AML-193 (cell line): ENCODE results near the gene ACTN2.

Experiments
- DNase-seq, 2 experiments: peaks; one replicate each; lab custom pipeline; 2025; lab: John Stamatoyannopoulos, UW

Gene ACTN2

DNA sequence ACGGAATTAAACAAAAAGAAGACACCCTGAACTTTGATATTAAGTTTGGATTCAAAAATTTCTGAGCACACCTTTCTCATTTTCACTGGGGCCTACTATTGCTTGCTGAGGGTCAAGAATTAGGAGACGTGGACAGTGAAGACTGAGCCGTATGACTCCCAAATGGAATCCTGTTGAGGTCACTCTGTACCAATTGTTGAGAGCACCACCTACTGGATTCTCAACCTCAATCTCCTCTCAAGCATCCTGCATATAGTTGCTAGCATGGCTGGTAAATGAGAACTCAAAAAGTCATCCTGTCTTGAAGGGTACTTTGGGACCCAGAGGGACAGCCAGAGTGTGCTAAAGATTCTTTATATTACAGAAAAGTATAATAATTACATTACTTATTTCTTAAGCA, 88.6 kb downstream of the ACTN2 start:
- no peak for DNase-seq

DNA sequence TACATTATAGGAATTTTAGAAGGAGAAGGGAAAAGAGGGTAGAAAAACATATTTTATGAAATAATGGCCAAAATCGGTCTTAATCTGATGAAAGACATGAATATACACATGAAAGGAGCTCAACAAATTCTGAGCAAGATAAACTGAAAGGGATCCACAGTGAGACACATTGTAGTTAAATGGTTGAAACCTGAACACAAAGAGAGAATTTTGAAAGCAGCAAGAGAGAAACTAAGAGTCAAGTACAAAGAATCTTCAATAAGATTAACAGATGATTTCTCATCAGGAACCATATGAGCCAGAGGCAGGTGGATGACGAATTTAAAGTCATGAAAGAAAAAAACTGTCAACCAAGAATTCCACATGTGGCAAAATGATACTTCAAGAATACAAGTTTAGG, 93.0 kb downstream of the ACTN2 start:
- DNase-seq, result no peak

DNA sequence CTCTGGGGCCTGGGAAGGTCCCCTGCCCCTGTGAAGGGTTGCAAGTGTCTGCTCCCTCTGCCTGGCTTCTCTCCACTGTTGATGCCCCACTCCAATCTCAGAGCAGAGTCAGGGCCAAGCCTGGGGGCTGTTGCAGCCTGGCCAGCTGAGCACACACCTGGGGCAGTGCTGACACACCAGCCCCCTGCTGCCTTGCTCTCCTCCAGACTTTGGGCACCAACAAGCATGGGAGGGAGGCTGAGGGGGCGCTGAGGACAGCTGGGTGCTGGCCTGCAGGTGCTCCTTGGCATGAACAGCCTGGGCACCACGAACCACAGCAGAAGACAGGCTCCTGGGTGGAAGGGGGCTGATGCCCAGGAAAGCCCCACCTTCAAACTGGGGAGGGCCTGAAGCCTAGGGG, 99.2 kb downstream of the ACTN2 start:
- no peak for DNase-seq

DNA sequence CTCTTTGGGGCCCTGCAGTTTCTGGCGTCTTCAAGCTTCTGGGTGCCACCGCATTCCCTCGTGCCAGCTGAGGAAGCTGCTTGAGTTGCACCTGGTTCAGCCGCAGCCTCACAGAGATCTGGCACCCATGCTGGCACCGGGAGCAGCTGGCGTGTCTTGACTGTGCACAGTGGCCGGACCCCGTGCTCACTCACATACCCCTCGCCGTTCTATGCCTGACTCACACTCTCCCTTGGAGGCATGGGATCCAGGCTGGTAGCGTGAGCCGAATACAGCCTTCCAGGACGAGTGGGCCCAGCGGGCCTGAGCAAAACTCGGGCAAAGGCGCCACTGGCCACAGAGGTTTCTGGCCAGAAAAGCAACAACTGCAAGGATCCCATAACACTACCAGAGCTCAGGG, 100.2 kb downstream of the ACTN2 start:
- no peak for DNase-seq

DNA sequence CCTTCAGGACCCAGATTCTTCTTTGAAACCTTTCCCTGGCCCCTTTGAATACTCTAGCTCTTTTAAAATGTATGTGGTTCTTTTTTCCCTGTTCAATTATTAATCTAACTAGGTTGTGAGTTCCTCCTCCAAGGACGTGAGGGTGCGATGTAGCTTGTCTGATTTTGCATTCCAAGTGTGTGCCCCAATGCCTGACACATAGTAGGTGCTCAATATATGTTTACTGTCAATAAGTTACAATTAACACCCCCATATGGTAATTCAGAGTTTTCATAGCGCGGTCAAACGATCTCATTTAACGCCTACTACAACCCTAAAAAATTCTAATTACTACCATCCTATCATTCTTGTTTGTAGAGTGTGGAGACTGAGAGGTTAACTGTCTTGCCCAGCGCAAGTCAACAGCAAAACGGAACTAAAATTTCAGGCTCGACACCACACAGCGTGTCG, 108.3 kb downstream of the ACTN2 start:
- no peak for DNase-seq

DNA sequence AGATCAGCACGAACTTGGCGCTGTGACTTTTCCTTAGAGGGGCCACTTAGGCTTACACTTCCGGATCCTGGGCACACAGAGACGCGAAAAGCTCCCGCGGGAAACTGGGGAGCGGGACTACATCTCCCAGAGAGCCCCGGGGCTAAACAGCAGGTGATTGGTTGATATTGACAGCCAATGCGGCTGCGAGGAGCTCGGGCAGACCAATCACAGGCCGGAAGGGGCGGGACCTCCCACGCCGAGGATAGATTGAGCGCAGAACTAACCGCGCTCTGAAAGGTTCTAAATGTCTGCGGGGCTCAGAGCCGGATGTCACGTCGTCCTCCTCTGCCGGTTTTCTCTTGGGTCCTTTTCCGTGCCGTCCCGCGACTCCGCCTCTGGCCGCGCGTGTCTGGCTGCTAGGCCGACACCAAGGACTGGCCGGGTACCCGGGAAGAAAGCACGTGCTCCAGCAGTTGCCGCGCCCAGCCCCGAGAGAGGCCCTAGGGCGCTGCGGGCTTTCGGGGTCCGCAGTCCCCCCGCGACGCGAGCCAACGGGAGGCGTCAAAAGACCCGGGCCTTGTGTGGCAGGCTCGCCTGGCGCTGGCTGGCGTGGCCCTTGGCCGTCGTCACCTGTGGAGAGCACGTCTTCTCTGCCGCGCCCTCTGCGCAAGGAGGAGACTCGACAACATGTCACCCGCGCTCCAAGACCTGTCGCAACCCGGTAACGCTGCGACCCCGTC, 108.9 kb downstream of the ACTN2 start, which contains the start of gene MTR:
Gene MTR, plus strand, starts transcription at position 258 of the 722 bp plus-strand sequence. Its CDS starts 412 bp downstream, at position 670.
- DNase-seq, result peak; percentile 95 to 97

DNA sequence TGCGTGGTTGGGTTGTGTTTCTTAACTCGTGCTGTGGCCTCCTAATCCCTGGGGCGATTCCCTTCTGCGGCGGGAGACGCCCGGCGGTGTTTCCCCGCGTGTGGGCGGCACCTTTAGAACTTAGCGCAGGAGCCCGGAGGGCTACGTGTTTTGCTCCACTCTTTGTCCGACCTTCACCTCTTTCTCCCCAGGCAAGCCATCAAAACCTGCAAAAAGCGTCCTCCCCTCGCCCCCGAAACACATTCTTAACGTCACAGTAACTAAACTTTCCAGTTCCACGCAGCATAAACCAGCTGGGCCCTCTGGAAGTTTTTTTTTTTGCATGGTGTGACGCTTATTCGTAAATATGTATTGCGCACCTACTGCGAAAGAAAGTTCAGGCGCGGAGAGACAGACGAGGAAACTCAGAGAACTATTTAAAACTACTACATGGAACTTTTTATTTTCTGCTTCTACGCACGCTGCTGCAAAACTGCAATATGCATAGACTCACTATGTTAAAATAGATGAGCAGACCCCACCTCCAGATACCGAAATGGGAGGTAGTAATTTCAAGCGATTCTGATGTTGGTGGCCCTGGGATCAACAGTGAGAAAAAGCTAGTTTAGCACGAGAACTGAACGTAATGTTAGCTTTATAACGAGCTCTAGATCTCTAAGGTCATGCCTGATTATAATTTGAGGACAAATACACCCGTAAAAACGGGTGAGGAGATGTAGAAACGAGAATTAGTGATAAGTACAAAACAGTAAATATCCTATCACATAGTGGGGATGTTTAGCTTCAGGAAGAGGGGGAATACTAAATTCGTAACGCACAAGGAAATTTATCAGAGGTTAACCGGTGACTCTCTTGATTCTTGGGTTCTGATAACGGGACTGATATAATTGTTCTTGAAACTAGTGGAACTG, 109.7 kb downstream of the ACTN2 start:
- DNase-seq, result peak in 1 of 2 experiments; percentile 42

DNA sequence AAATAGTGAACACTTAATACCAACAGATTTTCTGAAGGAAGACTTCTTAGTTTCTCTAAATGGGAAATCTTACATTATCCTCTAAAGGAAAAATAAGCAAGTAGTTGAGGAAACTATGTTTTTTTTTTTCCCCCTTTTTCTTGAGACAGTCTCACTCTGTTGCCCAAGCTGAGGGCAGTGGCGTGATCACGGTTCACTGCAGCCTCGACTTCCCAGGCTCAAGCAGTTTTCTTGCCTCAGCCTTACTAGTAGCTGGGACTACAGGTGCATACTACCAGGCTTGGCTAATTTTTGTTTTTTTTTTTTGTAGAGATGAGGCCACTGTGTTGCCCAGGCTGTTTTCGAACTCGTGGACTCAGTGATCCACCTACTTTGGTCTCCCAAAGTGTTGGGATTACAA, 112.7 kb downstream of the ACTN2 start:
- no peak for DNase-seq

DNA sequence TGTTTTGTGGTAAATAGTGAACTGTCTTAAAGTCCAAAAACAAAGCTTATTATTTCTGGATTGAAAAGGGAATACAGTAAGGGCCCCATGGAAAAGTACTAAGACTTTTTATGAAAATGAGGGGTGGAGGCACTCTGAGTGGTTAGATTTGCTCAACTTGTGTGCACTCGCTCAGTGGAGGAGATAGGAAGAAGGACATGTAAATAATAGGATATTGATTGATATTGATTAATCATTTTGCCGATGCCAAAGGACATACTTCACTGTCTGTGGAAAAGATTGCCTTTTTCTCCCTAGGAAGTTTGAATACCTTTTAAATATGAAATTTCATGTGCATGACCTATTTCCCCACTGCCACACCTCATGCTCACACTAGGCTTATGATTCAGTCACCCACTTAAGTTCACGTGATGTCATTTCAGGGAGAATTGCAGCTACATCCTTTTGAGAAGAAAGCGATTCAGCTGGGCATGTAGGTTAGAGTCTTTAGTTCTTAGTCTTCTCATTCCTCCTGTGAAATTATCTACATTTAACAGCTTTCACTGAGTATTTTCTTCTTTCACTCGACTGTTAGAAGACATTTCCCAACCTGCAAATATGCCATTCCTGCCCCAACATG, 113.8 kb downstream of the ACTN2 start:
- DNase-seq, result no peak

DNA sequence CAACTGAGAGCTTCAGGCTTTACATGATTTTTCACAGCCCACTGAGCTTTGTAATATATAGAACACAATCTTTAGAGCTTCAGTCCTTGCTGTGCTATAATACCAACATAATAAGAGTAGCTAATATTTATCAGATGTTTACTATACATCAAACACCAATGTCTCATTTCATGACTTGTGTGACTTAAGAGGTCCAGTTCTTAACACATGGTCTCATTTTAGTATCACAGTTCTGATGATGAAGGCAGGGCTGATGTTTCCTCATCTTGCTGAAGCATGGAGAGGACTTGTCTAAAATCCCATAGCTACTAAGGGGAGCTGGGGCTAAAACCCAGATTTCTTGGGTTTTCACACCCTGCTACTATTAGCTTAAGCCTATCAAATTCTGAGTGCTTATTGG, 114.3 kb downstream of the ACTN2 start:
- DNase-seq, result no peak

DNA sequence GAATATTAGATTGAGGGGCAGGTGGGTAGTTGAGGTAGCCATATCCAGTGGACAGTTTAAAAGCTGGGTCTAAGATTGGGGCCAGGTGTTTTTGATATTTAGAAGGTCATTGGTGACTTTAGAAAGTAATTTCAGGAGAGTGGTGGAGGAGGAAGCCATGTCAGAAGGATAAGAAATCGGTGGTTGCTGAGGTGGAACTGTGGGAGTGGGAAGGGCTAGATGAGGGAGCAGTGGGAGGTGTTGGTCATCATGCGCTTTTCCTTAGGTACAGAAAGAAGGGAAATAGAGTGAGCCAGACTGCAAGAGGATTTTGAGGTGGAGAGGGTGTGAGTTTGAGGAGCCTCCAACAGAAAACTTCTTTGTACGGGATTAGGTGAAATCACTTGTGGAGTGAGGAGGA, 116.0 kb downstream of the ACTN2 start:
- DNase-seq, result no peak

DNA sequence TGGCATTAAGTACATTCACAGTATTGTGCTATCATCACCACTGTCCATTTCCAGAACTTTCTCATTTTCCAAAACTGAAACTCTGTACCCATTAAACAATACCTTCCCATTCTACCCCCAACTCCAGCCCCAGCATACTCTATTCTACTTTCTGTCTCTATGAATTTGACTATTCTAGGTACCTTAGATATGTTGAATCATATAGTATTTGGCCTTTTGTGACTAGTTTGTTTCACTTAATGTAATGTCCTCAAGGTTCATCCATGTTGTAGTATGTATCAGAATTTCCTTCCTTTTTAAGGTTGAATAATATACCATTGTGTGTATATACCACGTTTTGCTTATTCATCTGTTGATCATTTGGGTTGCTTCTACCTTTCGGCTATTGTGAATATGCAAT, 120.3 kb downstream of the ACTN2 start:
- no peak for DNase-seq

DNA sequence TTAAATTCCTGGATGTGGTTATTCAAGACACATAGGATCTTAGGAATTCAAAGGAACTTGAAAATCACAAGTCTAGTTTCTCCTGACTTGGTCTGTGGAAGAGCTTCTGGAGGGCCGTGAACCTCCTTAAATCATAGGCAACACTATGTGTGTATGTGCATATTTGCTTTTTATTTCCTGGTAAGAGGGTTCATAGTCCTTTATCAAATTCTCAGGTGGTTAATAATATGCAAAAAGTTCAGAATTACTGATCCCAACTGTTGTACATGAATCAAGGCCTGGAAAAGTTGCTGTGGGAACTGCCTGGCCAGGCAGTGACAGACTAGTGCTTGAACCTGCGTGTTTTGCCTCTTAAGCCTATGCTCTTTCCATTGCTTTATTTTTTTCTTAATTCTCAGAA, 121.7 kb downstream of the ACTN2 start:
- no peak for DNase-seq

DNA sequence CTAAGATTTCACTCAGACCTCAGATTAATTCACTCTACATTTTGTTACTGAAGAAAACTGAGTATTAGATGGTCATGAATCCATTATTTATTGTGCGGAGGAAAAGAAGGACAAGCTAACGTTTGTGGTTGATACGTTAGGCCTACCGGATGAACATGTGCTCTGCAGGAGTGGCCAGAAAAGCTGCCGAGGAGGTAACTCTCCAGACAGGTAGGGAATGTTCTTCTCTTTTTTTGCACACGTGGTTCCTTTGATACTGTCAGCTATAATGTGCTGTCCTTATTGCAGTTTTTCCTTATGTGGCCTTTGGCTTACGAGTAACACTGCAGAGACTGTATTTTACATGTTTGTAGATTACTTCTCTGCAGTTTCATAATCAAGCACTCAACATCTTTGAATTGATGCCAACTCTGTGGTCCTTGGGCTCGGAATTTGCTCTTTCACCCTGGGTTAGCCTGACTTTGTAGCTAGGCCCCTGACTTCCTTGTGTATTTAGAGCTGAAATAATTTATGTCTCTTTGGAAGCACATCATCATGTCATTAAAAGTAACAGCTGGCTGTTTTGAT, 122.3 kb downstream of the ACTN2 start:
- no peak for DNase-seq

DNA sequence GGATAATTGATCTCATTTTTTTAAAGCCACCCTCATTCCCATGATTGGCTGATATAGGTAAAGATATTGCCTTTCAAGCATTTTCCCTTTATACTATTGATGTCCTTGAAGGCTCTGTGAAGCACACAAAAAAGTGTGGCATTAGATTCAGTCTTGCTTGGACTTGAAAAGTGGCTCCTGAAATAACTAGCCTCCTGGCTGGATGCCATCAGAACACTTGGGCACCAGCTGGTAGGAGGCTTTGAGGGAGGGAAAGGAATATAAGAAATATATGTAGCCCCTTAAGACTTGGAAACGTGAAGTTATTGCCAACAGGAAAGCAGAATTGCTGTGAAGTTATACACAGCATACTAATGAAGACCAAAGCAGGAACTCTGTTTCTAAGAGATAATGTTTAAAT, 122.8 kb downstream of the ACTN2 start:
- no peak for DNase-seq

DNA sequence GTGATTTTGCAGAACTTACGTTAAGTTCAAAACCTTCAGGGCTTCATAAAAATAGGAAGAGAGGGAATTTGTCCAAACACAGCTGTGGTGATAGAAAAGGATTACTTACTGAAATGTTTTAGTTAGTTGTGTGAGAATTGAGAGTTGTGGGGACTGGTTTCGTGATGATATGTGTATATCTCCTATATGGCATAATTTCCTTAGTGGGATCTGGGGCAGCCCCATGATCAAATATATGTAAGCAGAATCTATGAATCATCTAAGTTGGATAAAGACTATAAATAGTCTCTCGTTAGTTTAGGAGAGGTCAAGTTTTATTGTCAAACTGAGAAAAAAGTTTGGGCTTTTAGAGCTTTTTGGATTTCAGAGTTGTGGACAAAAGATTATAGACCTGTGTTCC, 123.7 kb downstream of the ACTN2 start:
- DNase-seq, result no peak

DNA sequence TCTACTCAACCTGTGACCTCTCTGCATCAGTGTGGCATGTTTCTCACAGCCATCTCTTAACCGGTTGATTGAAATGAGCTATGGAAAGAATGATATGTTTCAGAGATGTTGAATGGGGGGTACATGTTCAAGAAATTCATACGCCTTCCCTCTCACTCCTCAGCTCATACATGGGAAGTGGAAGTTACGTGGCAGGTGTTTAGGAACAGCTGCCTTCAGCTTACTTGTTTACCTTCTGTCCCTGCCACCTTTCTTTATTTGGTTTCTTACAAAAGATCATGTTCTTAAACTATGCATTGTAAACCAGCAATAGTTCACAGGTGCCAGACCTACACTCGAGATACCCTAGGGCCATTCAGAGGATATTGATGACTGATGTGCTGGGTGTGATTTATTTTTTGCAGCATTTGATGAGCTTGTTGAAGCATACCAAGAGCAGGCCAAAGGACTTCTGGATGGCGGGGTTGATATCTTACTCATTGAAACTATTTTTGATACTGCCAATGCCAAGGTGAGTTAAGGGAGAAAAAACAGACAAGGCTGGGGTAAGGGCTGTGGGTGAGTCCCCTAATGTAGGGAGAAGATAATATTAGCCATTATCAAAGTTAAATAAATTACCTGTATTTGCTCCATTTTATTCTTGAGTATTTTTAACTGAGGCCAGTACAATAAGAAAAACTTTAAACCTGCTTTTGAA, 126.2 kb downstream of the ACTN2 start:
- no peak for DNase-seq
